ENCODE measurements around the gene N4BP3.
"Not testable (repeated sequence)": the region's sequence is repeated elsewhere in the genome, so short reads cannot be mapped to it uniquely, and the experiment has no call there.

N4BP3 gene

GRCh38 chr5:178123966-178124925 is 10.9 kb downstream of the N4BP3 start:
- DNase-seq = no peak

- DNase-seq = no peak
Measured at GRCh38 chr5:178125253-178125906, 12.0 kb downstream of the N4BP3 start.

- DNase-seq = no peak
Measured at GRCh38 chr5:178126556-178126955, 13.2 kb downstream of the N4BP3 start.

DNA sequence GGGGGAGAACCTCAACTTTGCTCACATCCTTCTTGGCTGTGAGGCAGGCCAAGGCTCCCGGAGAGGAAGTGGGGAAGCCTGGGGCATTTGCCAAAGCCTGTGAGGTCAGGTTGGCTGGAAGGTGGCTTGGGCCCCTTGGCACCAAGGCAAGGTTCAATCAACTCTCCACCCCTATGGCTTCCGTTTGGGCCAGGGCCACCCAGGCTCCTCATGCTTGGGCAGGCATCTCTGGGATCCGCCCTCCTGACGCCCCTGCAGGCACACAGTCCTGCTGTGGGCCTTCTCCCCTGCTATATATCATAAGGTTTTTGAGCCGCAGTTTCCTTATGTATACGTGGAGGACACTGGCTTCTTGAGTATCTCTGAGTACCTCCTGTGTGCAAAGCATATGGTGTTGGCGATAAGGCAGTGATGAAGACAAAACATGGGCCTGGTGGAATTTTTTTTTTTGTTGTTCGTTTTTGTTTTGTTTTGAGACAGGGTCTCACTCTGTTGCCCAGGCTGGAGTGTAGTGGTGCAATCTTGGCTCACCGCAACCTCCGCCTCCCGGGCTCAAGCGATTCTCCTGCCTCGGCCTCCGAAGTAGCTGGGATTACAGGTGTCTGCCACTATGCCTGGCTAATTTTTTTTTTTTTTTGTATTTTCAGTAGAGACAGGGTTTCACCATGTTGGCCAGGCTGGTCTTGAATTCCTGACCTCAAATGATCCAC is 14.1 kb downstream of the N4BP3 start:
- DNase-seq = not testable (repeated sequence)

GRCh38 chr5:178129296-178129695 is 16.0 kb downstream of the N4BP3 start:
- DNase-seq = no peak

GRCh38 chr5:178130234-178130575 is 16.9 kb downstream of the N4BP3 start:
- DNase-seq = not testable (repeated sequence)

DNA sequence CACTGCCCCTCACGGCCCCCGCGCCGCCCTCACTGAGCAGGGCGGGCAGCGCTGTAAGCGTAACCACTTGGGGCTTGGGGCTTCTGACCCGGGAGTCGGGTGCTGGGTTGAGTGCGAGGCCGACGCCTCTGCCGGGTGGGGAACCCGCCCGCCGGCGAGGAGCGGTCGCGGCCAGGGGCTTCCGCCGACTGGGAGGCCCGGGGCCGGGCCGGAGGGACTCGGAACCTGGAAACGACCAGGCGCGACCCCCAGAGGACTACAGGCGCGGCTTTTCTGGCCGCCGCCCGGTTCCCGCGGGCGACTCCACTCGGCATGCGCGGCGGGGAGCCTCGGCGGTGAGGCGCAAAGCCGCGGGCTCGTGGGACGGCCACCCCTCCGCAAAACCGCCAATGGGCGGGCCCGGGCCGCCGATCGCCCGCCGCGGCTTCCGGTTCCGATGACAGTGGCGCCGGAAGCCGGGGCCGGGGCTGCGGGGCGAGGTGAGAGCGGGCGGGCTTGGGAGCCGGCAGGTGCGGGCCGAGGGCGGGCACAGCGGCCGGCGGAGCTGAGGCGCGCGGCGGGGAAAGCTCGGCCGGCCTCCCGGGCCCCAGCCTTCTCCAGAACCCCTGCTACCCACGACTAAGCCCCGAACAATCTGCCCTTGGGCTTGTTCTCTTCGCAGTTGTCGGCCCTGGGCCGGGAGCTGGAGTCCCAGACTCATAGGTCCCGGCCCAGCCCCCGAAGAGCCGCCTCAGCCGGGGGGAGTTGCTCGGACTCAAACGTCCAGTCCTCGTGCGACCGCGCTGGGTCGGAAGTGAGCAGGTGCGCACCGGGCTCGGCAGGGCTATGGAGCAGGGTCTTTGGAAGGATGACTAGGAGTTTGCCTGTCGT is 17.5 kb downstream of the N4BP3 start, which contains the start of gene RMND5B:
TSS of gene RMND5B (plus strand) at position 439 of the 870 bp plus-strand sequence. CDS start 7,106 bp downstream, outside the sequence.
- DNase-seq = peak; percentile 91

GRCh38 chr5:178131446-178131996 is 18.2 kb downstream of the N4BP3 start:
- DNase-seq = no peak

- DNase-seq = no peak
Measured at GRCh38 chr5:178136990-178137389, 23.7 kb downstream of the N4BP3 start.

GRCh38 chr5:178137991-178138390 is 24.7 kb downstream of the N4BP3 start:
- no peak for DNase-seq

GRCh38 chr5:178141550-178141949 is 28.2 kb downstream of the N4BP3 start:
- DNase-seq = no peak

- DNase-seq = no peak
Measured at GRCh38 chr5:178142642-178143041, 29.3 kb downstream of the N4BP3 start.

GRCh38 chr5:178143246-178143645 is 29.9 kb downstream of the N4BP3 start:
- DNase-seq = no peak

DNA sequence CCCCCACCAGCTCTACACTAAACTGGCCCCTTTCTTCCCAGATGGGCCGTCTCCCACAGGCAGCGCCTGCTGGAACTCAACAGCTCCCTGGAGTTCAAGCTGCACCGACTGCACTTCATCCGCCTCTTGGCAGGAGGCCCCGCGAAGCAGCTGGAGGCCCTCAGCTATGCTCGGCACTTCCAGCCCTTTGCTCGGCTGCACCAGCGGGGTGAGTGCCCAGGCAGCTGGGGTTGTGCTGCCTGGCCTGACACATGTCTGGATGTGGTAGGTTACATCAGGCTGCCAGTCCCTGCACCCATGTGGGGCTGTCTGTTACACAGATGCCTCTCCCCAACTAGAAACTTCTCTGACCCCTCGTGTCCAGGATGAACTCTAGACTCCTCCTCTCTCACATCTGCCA is 30.6 kb downstream of the N4BP3 start:
- no peak for DNase-seq

- DNase-seq = peak; percentile 70
Measured at GRCh38 chr5:178145965-178146820, 32.9 kb downstream of the N4BP3 start.

GRCh38 chr5:178147406-178147805 is 34.1 kb downstream of the N4BP3 start:
- no peak for DNase-seq

GRCh38 chr5:178149199-178149932 is 36.0 kb downstream of the N4BP3 start:
- DNase-seq = no peak

DNA sequence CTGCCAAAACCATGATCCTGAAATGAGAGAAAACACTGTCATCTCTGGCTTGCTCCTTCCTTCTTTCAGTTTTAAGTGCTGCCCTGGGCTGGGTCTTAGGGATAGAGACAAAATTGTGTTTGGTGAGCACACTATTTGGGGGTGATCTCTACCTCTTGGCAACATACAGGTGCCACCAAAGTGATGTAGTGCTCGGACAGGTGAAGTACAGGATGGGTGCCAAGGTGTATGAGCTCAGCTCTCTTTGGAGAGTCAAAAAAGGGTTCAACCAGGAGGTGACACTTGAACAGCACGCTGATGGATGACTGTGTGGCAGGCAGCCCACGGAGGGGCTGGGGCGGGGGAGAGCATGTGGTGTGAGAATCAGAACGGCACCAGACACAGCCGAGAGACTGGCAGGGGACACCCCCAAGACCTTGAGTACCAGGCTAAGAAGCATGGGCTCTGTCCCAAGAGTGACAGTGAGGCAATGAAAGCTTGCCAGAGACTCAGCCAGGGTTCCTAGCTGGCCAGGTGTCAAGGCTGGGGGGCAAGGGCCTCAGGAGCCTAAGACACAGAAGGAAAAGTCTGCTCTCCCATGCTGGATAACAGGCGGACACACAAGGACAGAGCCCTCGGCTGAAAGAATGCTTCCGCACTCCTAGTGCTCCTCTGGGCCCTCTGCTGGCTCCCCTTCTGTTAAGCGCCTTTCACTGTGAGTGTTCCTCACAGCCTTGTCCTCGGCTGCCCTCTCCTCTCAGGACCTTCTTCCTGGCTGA is 37.8 kb downstream of the N4BP3 start:
- no peak for DNase-seq
